Neural cell (in vitro differentiated cells): ENCODE data around the gene ARHGAP42.

Source experiments
- EZH2 ChIP-seq: fragments of 200-600, 300-800 bp; shearing (Covaris generic), sonication (generic); IDR thresholded peaks from 2 replicates; pipeline ENCODE4 v1.6.1; 2014; ENCODE audit warnings: antibody characterized with exemption, low read length, borderline replicate concordance, mild to moderate bottlenecking; ENCODE audit not compliant: insufficient read depth, poor library complexity, severe bottlenecking
- SMC3 ChIP-seq: fragments of 450-650 bp; conservative IDR thresholded peaks from 2 replicates; pipeline ENCODE4 v1.6.1; 2014; ENCODE audit warnings: antibody characterized with exemption, mild to moderate bottlenecking, moderate library complexity; ENCODE audit not compliant: poor library complexity
- TAF1 ChIP-seq: IDR thresholded peaks from 2 replicates; pipeline ENCODE4 v1.6.1; 2012; ENCODE audit warnings: low read depth
- TF ChIP-seq, protein P1 (sequence below): fragments of 450-650 bp; IDR thresholded peaks from 2 replicates; pipeline ENCODE4 v1.5.1; 2014; ENCODE audit warnings: antibody characterized with exemption, mild to moderate bottlenecking, moderate library complexity; ENCODE audit not compliant: poor library complexity, severe bottlenecking

DNA sequence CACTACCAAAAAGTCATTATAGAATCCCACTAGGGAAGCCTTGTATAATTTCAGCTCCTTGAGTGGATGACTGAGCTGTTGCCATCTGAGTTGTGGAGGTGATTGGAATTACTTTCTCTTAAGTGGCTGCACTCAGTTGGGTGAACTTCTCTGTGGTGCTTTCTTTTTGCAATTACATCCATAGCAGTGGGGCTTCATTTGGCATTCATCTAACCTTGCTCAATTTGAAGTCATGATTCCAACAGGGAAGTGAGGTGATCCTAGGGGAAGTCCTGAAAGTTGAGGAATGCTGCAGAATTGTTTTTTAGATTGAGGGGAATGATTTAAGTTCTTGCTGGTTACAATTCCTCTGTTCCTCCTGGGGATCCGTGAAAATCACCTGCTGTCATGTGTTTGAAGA, 39.6 kb downstream of the ARHGAP42 start:
- TF ChIP-seq, protein P1, sequence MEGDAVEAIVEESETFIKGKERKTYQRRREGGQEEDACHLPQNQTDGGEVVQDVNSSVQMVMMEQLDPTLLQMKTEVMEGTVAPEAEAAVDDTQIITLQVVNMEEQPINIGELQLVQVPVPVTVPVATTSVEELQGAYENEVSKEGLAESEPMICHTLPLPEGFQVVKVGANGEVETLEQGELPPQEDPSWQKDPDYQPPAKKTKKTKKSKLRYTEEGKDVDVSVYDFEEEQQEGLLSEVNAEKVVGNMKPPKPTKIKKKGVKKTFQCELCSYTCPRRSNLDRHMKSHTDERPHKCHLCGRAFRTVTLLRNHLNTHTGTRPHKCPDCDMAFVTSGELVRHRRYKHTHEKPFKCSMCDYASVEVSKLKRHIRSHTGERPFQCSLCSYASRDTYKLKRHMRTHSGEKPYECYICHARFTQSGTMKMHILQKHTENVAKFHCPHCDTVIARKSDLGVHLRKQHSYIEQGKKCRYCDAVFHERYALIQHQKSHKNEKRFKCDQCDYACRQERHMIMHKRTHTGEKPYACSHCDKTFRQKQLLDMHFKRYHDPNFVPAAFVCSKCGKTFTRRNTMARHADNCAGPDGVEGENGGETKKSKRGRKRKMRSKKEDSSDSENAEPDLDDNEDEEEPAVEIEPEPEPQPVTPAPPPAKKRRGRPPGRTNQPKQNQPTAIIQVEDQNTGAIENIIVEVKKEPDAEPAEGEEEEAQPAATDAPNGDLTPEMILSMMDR, result no peak
- no peak for TF ChIP-seq SMC3
- no peak for TF ChIP-seq EZH2
- TF ChIP-seq TAF1, result no peak
